ENCODE measurements around the gene EFCAB8.
"Not testable (repeated sequence)": the region's sequence is repeated elsewhere in the genome, so short reads cannot be mapped to it uniquely, and the experiment has no call there.

The EFCAB8 gene

GRCh38 chr20:32842688-32843524 lies 15.8 kb upstream of the EFCAB8 start:
- DNase-seq, result no peak

- no peak for DNase-seq
Observed at GRCh38 chr20:32845786-32846185, 12.9 kb upstream of the EFCAB8 start.

GRCh38 chr20:32846852-32847251 lies 11.9 kb upstream of the EFCAB8 start:
- DNase-seq, result no peak

- no peak for DNase-seq
Observed at GRCh38 chr20:32847964-32848363, 10.8 kb upstream of the EFCAB8 start.

- DNase-seq, result no peak
Observed at GRCh38 chr20:32848846-32849245, 9.9 kb upstream of the EFCAB8 start.

GRCh38 chr20:32849577-32849976 lies 9.1 kb upstream of the EFCAB8 start:
- DNase-seq, result no peak

- no peak for DNase-seq
Observed at GRCh38 chr20:32855387-32855786, 3.3 kb upstream of the EFCAB8 start.

- DNase-seq, result no peak
Observed at GRCh38 chr20:32858189-32858588, 534 bp upstream of the EFCAB8 start.

- DNase-seq, result no peak
Observed at GRCh38 chr20:32861446-32861845, 2.7 kb downstream of the EFCAB8 start.

GRCh38 chr20:32869562-32869961 lies 10.8 kb downstream of the EFCAB8 start:
- DNase-seq, result no peak

GRCh38 chr20:32870526-32870925 lies 11.8 kb downstream of the EFCAB8 start:
- not testable (repeated sequence) for DNase-seq

- DNase-seq, result no peak
Observed at GRCh38 chr20:32870985-32871384, 12.3 kb downstream of the EFCAB8 start.

- DNase-seq, result no peak
Observed at GRCh38 chr20:32871627-32872160, 13.0 kb downstream of the EFCAB8 start.

- no peak for DNase-seq
Observed at GRCh38 chr20:32872266-32872665, 13.5 kb downstream of the EFCAB8 start.

- DNase-seq, result no peak
Observed at GRCh38 chr20:32875673-32876072, 16.9 kb downstream of the EFCAB8 start.

GRCh38 chr20:32877507-32877906 lies 18.8 kb downstream of the EFCAB8 start:
- DNase-seq, result no peak

GRCh38 chr20:32878820-32879219 lies 20.1 kb downstream of the EFCAB8 start:
- DNase-seq, result no peak

- DNase-seq, result no peak
Observed at GRCh38 chr20:32879538-32879937, 20.8 kb downstream of the EFCAB8 start.

GRCh38 chr20:32880635-32881034 lies 21.9 kb downstream of the EFCAB8 start:
- no peak for DNase-seq

- DNase-seq, result no peak
Observed at GRCh38 chr20:32883081-32883480, 24.4 kb downstream of the EFCAB8 start.

GRCh38 chr20:32885185-32885584 lies 26.5 kb downstream of the EFCAB8 start:
- DNase-seq, result no peak

GRCh38 chr20:32885952-32886351 lies 27.2 kb downstream of the EFCAB8 start:
- DNase-seq, result no peak

- DNase-seq, result no peak
Observed at GRCh38 chr20:32886652-32887051, 27.9 kb downstream of the EFCAB8 start.

GRCh38 chr20:32887492-32887891 lies 28.8 kb downstream of the EFCAB8 start:
- DNase-seq, result no peak

- DNase-seq, result no peak
Observed at GRCh38 chr20:32888636-32889035, 29.9 kb downstream of the EFCAB8 start.

Measured in stimulated activated CD4-positive, alpha-beta T cell treated with anti-CD3 and anti-CD28 coated beads, Interleukin-4, amount 100 ng/mL, for 24 hours (primary cell).